Ishikawa (cell line): ENCODE results near the gene AKR7A3.

ENCODE experiments used
- CREB1 ChIP-seq: IDR thresholded peaks from 2 replicates; pipeline ENCODE4 v1.6.1; 2012; ENCODE audit warnings: low read depth
- EGR1 ChIP-seq: IDR thresholded peaks from 2 replicates; pipeline ENCODE4 v1.6.1; 2012
- EP300 ChIP-seq: IDR thresholded peaks from 2 replicates; pipeline ENCODE4 v1.6.1; 2012; ENCODE audit warnings: borderline replicate concordance
- MAX ChIP-seq: IDR thresholded peaks from 2 replicates; pipeline ENCODE4 v1.6.1; 2012
- REST ChIP-seq: IDR thresholded peaks from 2 replicates; pipeline ENCODE4 v1.6.1; 2012; ENCODE audit warnings: low read depth, mild to moderate bottlenecking
- TAF1 ChIP-seq: IDR thresholded peaks from 2 replicates; pipeline ENCODE4 v1.6.1; 2012; ENCODE audit warnings: low read depth, mild to moderate bottlenecking
- TEAD4 ChIP-seq: IDR thresholded peaks from 2 replicates; pipeline ENCODE4 v1.6.1; 2012
- USF1 ChIP-seq: IDR thresholded peaks from 2 replicates; pipeline ENCODE4 v1.6.1; 2012
- YY1 ChIP-seq: IDR thresholded peaks from 2 replicates; pipeline ENCODE4 v1.6.1; 2012; ENCODE audit warnings: low read depth
- ZBTB7A ChIP-seq: IDR thresholded peaks from 2 replicates; pipeline ENCODE4 v1.6.1; 2012; ENCODE audit warnings: low read depth

GRCh38 chr1:19321071-19321470 lies 32.5 kb upstream of the AKR7A3 start:
- no peak for TF ChIP-seq REST
- no peak for TF ChIP-seq TAF1
- TF ChIP-seq TEAD4 = no peak
- TF ChIP-seq MAX = no peak
- TF ChIP-seq CREB1 = no peak
- no peak for TF ChIP-seq ZBTB7A
- no peak for TF ChIP-seq YY1
- no peak for TF ChIP-seq EGR1
- no peak for TF ChIP-seq USF1
- TF ChIP-seq EP300 = no peak
